NCI-H524 treated with DMSO at 0.1 percent for 48 hours (cell line): ENCODE data around the gene FGF11.
A peak's percentile ranks its signal among the peaks of the same experiment; 100 is the strongest.

Experiments used
- DNase-seq: peaks from one replicate; lab custom pipeline; 2025; lab: John Stamatoyannopoulos, UW

The FGF11 gene

GRCh38 chr17:7431231-7431630 lies 8.1 kb upstream of the FGF11 start:
- DNase-seq, result no peak

- DNase-seq, result no peak
Measured at GRCh38 chr17:7432296-7432695, 7.0 kb upstream of the FGF11 start.

- DNase-seq, result no peak
Measured at GRCh38 chr17:7435676-7436555, 3.4 kb upstream of the FGF11 start.

- no peak for DNase-seq
Measured at GRCh38 chr17:7436556-7437368, 2.5 kb upstream of the FGF11 start.

GRCh38 chr17:7437369-7437863 lies 1.9 kb upstream of the FGF11 start:
- no peak for DNase-seq

- no peak for DNase-seq
Measured at GRCh38 chr17:7437950-7438614, 1.2 kb upstream of the FGF11 start.

- no peak for DNase-seq
Measured at GRCh38 chr17:7438656-7439460, 454 bp upstream of the FGF11 start.

- no peak for DNase-seq
Measured at GRCh38 chr17:7440113-7440833, 961 bp downstream of the FGF11 start.

- no peak for DNase-seq
Measured at GRCh38 chr17:7440834-7441195, 1.5 kb downstream of the FGF11 start.

- DNase-seq, result no peak
Measured at GRCh38 chr17:7441266-7441665, 2.0 kb downstream of the FGF11 start.

GRCh38 chr17:7442142-7442541 lies 2.8 kb downstream of the FGF11 start:
- no peak for DNase-seq

- DNase-seq, result no peak
Measured at GRCh38 chr17:7443499-7444485, 4.5 kb downstream of the FGF11 start.

GRCh38 chr17:7444682-7445618 lies 5.6 kb downstream of the FGF11 start, which contains the start of gene CHRNB1:
Gene CHRNB1, plus strand, starts transcription at chr17:7445061. Its CDS starts 67 bp downstream, at chr17:7445128.
- DNase-seq, result peak; percentile 65

GRCh38 chr17:7445619-7445968 lies 6.3 kb downstream of the FGF11 start:
- DNase-seq, result no peak

GRCh38 chr17:7448461-7448860 lies 9.1 kb downstream of the FGF11 start:
- no peak for DNase-seq

- no peak for DNase-seq
Measured at GRCh38 chr17:7459961-7460545, 20.7 kb downstream of the FGF11 start.

- DNase-seq, result no peak
Measured at GRCh38 chr17:7460850-7461660, 21.7 kb downstream of the FGF11 start.
